GM21515 (cell line): ENCODE results near the gene SNAP91.
"Not testable (repeated sequence)": the region's sequence is repeated elsewhere in the genome, so short reads cannot be mapped to it uniquely, and the experiment has no call there.

ENCODE experiments used
- ATAC-seq: cut with Tn5 transposase; IDR thresholded peaks from one replicate; pipeline ENCODE4 v1.9.1; 2021; ENCODE audit not compliant: unreplicated experiment

SNAP91 gene

DNA sequence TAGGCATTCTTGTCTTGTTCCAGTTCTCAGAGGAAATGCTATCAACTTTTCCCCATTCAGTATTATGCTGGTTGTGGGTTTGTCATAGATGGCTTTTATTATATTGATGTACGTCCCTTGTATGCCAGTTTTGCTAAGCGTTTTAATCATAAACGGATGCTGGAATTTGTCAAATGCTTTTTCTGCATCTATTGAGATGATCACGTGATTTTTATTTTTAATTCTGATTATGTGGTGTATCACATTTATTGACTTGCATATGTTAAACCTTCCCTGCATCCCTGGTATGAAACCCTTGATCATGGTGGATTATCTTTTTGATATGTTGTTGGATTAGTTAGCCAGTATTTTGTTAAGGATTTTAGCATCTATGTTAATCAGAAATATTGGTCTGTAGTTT lies 79.0 kb downstream of the SNAP91 start:
- not testable (repeated sequence) for ATAC-seq

DNA sequence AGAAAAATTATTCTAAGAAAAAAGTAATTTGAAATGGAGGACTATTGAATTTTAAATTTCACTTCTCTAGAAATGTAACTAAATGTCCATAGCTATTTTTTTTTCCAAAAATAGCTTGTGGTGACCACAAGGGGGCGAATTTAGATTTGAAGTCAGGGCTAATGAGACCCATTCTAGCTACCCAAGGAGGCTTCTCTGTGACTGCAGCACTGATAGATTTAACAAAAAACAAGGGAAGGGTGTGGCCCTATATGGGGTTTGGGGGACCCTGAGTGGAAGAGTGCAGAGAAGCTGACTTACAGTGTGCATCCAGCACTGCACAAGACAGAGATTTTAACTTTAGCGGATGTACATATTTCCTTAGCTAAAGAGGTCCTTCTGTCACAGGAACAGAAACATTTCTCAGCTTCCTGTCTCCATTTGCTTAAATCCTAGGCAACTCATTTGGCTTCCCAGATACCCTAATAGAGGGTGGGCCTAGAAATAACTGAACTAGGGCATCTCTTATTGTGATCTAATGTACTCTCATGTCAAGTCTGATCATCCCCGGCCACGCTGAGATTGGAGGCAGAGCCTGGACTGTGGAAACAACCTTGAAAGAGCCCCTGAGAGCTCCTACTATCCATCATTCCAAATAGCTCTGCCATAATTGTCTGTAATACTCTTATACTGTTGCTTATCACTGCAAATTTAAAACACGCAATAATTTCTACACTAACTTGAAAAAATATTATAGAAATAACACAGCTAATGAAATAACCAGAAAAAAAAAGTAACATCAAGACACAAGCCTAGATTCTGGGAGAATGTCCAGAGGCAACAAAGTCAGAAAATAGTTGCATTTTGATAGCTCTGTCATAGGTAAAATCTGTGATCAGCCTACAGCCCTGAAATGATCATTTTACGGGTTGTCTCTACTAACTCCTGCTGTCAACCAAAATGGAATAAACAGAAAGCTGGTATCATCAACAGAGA lies 93.6 kb downstream of the SNAP91 start:
- ATAC-seq: no peak

- no peak for ATAC-seq
Measured at GRCh38 chr6:83613378-83613777, 95.5 kb downstream of the SNAP91 start.

GRCh38 chr6:83609248-83609647 lies 99.7 kb downstream of the SNAP91 start:
- ATAC-seq: no peak

DNA sequence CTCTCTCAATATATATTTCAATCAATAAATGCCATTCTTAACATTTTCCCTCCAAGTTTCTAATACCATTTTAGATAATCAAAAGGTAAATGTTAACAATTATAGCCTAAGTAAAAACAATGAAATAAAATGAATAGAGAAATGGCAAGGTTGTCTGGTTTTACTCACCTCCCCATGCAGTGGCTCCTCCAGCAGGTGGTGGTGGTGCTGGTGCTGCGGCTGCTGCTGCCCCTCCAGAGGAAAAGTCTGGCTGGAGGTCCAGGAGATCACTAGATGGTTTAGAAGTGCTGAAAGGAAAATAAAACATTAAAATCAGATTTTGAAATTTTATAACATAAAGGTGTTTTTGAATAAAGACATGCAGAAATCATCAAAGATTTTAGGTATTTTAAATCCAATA lies 103.4 kb downstream of the SNAP91 start:
- no peak for ATAC-seq

DNA sequence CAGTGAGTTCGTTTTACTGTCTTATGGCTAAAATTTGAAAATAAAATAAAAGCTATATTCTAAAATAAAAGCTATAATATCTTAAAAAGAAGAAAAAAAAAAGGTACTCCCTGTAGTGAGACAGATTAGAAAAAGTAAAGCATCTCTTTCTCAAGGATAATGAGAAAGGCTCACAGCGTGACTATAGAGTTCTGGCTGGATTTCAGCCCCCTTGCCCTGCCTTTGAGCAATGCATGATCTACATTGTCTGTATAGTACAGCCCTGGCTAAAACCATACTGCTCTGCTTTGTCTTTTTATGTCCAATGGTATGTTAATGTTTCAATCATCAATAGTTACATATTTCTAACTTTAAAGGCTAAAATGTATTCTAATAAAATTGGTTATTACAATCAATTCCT lies 105.3 kb downstream of the SNAP91 start:
- ATAC-seq: no peak

- ATAC-seq: no peak
Measured at GRCh38 chr6:83601119-83601518, 107.8 kb downstream of the SNAP91 start.

DNA sequence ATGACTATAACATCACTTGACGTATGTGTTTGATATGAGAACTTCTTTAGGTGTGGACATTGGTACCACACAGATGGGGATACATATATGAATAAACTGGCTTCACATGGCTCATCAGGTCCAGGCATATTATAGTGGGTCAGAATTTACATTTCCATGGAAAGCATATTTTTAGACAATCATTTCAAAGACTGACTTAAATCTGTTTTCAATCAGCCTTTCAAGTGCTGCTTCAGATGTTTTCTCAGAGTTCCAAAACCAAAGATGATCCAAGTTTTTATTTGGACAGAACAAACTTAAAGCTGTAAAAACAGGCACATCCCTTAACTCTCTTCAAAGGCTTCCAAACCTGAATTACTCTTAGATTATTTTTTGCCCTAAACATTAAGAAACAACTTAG lies 108.4 kb downstream of the SNAP91 start:
- no peak for ATAC-seq

DNA sequence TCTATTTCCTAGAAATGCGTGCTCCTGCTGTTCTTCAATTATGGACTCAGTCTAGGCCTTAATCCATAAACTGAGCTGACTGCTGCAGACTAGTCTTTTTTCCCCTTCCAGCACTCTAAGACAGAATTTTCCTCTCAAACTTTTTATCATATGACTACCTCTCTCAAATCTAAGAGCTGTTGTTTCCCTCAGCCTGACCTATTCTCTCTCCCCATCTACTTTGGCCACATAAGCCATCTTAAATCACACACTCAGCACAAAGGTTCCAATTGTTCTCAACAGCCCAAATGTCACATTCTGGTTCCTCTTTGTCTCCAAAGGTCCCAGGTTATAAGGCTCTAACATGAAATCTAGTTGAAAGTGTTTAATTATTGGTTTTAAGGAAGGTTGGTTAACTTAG lies 111.4 kb downstream of the SNAP91 start:
- no peak for ATAC-seq

DNA sequence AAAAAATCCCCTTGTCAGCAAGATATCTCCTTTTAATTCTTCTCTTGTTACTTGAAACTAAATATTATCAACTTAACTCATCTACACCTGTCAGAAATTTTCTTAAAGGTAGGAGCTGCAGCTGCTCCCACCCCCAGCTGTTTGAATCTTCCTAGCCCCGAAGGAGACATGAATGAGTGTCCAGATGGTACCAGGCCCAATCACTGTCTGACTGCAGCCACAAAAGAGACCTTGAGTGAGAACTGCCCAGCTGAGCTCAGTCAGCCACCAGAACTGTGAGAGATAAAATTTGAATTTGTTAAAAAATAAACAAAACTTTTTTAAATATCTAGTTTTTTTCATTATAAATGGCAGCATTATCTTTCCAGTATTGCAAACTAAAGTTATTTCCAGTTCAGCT lies 111.8 kb downstream of the SNAP91 start:
- no peak for ATAC-seq

- ATAC-seq: no peak
Measured at GRCh38 chr6:83594941-83595340, 114.0 kb downstream of the SNAP91 start.

- no peak for ATAC-seq
Measured at GRCh38 chr6:83593395-83593785, 115.5 kb downstream of the SNAP91 start.

- ATAC-seq: peak; percentile 99
Measured at GRCh38 chr6:83592770-83593394, 116.0 kb downstream of the SNAP91 start.

- ATAC-seq: no peak
Measured at GRCh38 chr6:83590416-83590815, 118.5 kb downstream of the SNAP91 start.

- ATAC-seq: no peak
Measured at GRCh38 chr6:83589076-83589475, 119.8 kb downstream of the SNAP91 start.

- ATAC-seq: no peak
Measured at GRCh38 chr6:83578057-83578456, 130.8 kb downstream of the SNAP91 start.

DNA sequence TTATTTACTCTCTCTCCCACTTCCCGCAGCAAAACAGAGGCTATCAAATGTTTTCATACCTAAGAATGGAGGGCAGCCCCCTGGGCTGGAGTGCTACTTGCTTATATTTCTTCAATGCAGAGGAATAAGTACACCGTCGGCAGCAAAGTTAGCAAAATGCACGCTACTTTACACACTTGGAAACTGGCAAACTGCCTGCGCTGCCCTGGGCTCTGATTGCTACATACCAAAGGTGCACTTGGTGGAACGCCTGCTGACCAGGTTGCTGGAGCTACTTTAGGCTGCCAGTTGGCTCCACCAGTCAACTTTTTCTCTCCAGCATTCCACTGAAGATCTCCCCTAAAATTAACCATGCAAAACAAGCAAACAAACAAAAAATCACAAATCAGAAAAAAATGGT lies 134.1 kb downstream of the SNAP91 start:
- ATAC-seq: no peak

DNA sequence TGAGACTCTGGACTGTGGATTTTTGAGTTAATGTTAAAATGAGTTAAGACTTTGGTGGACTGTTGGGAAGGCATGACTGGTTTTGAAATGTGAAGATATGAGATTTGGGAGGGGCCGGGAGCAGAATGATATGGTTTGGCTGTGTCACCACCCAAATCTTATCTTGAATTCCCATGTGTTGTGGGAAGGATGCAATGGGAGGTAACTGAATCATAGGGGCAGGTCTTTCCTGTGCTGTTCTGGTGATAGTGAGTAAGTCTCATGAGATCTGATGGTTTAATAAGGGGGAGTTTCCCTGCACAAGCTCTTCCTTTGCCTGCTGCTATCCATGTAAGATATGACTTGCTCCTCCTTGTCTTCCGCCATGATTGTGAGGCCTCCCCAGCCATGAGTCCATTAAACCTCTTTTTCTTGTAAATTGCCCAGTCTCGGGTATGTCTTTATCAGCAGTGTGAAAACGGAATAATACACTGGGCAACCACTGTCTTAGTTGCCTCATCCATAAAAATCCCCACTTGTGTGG lies 137.2 kb downstream of the SNAP91 start:
- not testable (repeated sequence) for ATAC-seq

DNA sequence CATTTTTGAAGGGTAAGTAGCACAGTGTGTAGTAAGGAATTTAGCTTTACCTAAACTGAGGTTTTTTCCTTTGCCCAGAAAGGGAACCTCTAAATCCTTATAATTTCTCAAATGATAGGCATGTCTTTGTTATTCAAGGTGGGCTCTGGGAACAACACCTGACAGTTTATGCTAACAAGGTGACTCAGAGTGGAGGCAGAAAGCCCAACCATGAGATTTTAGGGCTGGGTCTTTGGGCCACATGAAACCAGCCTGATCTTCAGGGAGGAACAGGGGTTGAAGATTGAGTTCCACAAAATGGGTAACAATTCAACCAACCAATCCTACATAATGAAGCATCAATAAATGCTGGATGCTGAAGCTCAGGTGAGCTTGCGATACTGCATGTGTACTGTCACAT lies 149.9 kb downstream of the SNAP91 start:
- ATAC-seq: no peak

GRCh38 chr6:83556871-83557270 lies 152.0 kb downstream of the SNAP91 start:
- no peak for ATAC-seq

GRCh38 chr6:83551748-83552147 lies 157.2 kb downstream of the SNAP91 start:
- not testable (repeated sequence) for ATAC-seq

DNA sequence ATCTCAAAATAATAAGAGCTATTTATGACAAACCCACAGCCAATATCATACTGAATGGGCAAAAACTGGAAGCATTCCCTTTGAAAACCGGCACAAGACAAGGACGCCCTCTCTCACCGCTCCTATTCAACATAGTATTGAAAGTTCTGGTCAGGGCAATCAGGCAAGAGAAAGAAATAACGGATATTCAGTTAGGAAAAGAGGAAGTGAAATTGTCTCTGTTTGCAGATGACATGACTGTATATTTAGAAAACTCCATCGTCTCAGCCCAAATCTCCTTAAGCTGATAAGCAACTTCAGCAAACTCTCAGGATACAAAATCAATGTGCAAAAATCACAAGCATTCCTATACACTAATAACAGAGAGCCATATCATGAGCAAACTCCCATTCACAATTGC lies 158.4 kb downstream of the SNAP91 start:
- ATAC-seq: not testable (repeated sequence)
